GM19025 (cell line): Measurements from ENCODE around the gene NHLRC4.
"Not testable (repeated sequence)": the region's sequence is repeated elsewhere in the genome, so short reads cannot be mapped to it uniquely, and the experiment has no call there.

Experiments
- ATAC-seq: cut with Tn5 transposase; IDR thresholded peaks from one replicate; pipeline ENCODE4 v1.9.1; 2021; ENCODE audit warnings: mild to moderate bottlenecking, low read depth, moderate library complexity; ENCODE audit not compliant: unreplicated experiment

Gene NHLRC4

DNA sequence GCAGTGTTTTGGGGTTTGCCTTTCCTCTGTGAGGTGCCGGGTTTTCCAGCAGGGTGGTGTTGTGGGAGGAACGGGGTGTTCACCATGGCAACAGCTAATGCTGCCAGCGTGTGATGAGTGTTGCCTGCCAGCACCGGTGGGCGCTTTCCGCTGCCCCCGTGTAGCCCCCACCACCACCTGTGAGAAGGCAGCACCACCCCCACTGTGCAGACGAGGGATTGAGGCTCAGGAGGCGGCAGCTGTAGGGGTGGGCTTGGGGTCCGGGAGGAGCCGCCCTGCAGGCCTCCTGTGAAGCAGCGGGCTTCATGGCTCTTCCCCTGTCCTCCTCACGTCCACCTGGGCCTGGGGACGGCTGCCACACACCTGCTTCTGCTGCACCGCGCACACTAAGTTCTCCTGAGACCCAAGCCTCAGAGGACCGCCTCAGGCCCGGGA lies 28.3 kb downstream of the NHLRC4 start:
- ATAC-seq, result no peak

DNA sequence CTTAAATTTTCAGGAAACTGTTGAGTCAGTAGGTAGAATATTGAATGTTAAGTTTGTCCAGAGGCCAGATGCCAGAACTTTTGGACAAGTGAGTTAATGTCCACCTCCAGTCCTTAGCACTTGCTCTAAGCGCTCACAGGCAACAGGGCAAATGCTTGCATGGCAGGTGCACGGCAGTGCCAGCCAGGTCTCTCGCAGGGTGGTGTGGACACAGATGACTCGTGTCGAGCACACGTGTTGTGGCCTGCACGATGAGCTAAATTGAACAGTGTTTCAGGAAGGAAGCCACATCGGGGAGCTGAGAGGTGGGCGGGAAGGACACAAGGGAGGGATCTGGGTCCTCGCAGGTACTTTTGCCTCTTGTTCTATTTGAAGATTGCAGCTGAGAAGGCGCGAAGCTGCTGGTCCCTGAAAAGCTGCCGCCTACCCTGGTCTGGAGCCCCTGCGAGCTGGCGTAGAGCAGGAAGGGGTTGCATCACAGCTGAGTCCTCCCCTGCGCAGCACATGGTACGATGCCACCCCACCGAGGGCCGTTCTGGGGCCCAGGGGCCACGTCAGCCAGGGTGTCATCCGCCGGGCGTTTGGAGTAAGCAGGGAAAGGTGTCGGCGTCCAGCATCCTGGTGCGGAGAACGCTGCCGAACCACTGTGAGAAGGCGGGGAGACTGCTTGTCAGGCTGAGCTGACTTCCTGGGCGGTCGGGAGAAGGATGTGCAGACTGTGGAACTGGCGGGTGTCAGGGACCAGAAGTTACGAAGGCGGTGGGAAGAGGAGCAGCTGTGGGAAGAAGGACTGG lies 29.3 kb downstream of the NHLRC4 start:
- ATAC-seq, result no peak

DNA sequence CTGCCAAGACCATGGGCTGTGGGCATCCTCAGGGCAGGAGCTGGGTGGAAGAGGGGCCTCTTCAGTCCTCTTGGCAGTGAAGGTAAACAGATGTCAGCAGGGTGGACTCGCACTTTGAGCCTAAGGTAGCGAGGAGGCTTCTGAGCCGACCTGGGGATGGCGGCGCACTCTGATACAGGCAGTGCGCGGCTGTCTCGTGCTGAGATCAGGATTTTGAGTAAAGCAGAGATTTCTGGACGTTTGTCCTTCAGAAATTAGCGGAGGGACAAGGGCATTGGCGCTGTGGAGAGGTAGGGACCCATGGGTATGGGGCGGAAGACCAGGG lies 29.9 kb downstream of the NHLRC4 start:
- no peak for ATAC-seq

DNA sequence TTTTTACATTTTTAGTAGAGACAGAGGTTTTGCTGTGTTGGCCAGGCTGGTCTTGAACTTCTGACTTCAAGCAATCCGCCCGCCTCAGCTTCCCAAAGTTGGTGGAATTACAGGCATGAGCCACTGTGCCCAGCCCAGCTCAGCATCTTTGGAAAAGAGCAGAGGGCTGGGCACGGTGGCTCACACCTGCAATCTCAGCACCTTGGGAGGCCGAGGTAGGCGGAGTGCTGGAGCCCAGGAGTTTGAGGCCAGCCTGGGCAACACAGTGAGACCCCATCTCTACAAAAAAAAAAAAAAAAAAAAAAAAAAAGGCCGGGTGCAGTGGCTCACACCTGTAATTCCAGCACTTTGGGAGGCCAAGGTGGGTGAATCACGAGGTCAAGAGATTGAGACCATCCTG lies 30.9 kb downstream of the NHLRC4 start:
- not testable (repeated sequence) for ATAC-seq

DNA sequence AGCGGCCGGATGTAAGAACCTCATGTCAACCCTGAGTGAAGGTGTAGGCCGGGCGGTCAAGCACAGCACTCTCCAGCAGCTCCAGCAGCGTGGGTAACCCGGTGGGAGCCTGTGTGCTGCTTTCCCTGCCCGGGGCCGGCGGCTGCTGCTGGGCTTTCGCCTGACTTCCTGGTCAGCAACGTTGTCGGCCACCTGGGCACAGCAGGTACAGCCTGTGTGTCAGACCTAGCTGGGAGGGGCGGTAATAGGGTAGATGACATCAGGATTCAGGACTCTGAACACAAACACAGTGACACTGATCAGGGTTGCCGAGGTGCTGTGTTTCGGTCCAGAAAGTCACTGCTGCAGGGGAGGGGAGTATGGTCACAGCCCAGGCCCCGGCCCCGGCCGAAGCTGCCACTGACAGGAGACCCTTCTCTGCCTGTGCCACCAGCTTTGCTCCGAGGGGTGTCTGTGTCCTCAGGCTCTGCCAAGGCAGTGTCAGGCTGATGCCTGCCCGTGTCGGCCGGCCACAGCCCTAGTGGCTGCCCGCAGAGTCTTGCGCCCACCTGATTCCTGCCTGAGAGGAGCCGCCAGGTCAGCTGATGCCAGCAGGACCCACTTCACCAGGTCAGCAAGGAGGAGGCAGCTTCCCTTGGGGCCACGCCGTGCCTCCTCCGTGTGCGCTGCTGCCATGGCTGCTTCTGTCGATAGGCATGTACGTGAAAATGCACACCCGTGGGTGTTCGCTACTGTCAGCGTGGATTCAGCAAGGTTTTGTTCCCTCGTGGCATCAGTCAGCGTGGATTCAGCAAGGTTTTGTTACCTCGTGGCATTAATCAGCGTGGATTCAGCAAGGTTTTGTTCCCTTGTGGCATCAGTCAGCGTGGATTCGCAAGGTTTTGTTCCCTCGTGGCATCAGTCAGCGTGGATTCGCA lies 32.3 kb downstream of the NHLRC4 start:
- no peak for ATAC-seq

DNA sequence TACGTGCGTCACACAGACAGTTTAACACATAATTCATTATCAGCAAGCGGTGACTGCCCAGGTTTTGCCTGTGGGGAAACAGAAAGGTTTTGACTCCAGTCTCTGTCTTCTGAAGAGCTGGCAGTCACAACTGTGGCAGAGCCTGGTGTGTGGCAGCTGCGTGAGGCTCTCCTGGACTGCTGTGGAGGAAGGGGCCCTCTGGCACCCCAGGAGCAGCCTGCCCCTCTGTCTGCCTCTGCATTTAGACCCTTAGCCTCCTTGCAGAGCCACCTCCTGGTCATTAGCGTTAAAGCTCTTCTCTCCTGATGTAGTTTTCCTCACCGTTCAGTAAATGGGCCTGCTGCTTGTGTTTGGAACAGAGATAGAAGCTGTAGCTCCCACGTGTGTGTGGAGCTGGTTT lies 34.0 kb downstream of the NHLRC4 start:
- ATAC-seq, result no peak

DNA sequence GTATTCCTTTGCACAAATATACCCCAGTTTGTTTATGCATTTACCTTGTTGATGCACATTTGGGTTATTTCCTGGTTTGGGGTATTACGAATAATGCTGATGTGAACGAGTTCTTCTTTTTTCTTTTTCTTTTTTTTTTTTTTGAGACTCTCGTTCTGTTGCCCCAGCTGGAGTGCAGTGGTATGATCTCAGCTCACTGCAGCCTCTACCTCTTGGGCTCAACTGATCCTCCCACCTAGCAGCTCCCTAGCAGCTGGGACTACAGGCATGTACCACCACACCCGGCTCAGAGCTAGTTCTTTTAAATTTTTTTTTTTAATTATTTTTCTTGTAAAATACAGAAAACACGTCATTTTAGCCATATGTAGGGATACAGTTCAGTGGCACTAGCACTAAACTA lies 37.1 kb downstream of the NHLRC4 start:
- no peak for ATAC-seq

DNA sequence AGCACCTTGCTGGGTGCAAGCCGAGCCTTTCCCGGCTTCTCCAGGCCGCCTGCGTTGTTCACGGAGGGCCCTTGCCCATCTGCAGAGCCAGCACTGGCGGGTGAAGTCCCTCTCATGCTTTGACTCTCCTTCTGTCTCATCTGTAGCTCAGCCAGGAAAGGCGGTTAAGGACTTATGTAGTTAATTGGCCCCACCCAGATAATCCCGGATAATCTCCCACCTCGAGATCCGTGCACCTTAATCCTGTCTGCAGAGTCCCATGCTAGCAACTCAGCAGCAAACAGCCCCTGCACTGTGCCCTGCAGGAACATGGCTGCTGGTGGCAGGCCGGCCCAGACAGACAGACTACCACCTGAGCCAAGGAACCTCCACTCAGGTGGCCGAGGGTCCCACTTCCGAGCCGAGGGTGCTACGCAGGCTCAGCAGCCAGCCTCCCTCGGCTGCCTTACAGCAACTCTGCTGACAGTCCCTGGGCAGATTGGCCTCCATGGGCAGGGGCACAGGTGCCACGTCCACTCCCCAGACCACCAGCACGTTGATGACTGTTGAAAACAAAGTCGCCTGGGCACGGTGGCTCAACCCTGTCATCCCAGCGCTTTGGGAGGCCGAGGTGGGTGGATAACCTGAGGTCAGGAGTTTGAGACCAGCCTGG lies 40.0 kb downstream of the NHLRC4 start:
- ATAC-seq, result no peak

DNA sequence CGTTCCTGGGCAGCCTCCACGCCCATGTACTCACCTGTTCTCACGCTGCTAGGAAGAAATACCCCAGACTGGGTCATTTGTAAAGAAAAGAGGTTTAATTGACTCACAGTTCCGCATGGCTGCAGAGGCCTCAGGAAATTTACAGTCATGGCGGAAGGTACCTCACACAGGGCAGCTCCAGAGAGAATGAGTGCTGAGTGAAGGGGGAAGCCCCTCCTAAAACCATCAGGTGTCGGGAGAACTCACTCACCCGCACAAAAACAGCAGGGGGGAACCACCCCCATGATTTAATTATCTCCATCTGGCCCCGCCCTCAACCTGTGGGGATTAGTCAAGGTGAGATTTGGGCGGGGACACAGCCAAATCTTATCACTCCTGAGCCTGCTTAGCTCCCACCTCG lies 41.2 kb downstream of the NHLRC4 start:
- ATAC-seq, result no peak

DNA sequence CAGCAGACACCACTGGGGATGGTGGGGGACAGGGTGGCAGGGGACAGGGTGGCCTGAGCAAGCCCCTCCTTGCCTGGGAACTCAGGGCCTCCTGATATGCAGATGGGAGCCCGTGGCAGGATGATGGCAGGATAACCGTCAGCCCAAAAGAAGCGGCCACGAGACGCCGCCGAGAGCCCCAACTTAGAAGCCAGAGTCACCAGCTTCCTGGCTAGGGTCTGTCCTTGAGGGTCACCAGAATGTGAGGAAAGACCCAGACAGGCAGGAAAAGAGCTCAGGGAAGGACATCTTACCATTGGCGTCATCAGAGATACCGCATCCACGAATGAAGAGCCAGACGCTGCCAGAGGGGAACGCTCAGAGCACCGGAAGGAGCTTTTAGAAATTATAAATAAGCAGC lies 42.5 kb downstream of the NHLRC4 start:
- ATAC-seq, result no peak

DNA sequence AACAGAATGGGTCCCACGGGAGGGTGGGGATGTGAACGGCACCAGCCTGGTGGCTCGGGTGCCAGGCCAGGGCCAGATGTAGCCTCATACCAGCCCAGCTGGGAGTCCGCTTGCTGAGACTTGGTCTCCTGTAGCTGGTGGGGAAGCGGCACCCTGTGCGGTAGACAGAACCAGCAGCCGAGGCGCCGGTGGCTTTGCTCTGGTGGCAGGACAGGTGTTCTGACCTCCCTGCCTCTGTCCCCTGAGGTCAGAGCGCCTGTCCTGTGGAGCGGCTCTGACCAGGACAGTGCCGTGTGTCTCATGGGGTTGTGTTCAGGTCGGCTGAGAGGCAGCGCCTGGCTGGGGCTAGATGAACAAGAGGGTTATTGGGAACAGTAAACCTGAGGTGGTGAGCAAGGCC lies 43.2 kb downstream of the NHLRC4 start:
- ATAC-seq, result no peak

DNA sequence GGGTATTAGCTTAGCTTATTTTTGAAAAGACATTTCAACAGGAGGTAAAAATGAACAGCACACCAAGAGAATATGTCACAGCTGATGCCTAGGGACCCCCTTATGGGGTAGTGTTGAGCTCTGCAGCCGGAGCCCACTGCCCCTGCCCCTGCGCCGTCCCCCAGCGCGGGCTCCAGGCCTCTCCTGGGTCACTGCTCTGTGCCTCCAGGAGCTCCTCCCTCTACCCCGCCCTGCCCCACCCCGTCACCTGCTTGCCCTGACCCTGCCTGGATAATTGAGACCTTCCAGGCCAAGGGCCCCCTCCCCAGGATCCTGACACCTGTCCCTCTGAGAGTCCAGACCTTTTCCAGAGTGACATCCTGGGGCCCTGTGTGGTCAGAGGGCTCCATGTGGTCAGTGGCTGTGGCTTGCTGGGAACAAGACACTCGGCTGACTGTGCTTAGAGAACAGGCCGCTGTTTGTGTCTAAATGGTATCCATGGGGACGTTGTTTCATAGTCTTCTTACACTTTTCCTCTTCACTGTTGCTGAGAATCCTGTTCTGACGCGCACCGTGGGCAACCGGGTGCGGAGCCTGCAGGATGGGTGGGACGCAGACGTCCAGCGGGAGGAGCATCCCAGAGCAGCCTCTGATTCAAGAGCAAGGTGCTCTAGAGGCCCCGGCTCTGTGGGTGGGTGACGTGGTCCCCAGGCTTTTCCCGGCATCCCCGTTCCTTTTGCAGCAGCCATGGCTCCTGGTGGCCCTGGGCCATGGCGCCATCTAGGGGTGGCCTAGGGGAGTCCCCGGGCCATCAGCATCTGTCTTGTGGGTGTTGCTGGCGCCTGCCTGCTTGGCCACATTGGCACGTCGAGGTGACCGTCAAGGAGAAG lies 43.9 kb downstream of the NHLRC4 start:
- no peak for ATAC-seq

DNA sequence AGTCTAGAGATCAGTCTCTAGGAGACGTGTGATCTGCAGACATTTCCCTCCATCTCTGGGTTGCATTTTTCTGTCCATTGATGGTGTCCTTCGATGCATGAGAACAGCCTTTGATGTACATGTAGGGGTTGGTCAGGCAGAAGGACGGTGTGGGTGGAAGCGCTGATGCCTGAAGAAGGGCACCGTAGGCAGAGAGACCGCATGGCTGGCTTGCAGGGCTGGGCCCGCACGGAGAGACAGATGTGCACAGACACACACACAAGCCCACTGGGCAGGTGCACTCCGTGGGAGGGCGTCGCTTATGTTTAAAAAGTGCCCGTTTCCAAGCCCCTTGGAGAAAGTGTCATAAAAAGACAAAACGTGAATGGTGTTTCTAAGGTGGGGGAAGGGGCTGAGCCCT lies 48.3 kb downstream of the NHLRC4 start:
- ATAC-seq, result no peak

DNA sequence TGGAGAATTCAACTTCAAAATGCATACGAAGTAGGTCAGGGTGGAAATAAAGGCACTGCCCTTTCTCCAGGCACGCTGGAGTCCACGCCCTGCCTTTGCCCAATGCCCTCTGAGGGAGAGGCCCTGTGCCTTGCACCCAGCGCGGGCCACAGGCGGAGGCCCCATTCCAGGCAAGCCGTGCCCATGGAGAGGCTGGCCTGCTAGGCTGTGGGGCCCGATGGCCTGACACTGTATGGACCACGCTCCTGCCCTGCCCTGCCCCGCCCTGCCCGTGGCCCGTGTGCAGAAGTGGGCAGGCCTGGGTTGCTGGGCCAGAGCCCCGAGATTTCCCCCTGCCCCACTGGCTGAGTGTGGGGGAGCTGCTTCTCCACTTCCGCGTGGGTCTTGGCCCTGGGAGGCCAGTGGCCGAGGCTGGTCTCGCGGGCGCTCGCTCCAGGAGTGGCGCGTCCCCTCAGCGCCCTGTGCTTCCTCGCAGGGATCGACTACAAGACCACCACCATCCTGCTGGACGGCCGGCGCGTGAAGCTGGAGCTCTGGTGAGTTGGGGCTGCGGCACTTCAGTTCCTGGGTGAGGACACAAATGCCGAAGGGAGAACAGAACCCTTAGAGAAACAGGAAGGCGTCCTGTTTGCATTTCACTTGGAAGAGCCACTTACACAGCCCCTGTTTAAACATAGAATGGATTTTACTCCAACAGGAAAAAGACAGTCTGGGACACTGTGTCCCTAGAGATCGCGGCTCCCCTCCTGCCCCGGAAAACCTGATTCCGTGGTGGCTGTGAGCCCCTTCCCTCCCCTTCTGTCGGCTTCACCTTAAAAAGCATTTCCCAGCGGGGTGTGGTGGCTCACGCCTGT lies 50.2 kb downstream of the NHLRC4 start:
- ATAC-seq, result no peak

DNA sequence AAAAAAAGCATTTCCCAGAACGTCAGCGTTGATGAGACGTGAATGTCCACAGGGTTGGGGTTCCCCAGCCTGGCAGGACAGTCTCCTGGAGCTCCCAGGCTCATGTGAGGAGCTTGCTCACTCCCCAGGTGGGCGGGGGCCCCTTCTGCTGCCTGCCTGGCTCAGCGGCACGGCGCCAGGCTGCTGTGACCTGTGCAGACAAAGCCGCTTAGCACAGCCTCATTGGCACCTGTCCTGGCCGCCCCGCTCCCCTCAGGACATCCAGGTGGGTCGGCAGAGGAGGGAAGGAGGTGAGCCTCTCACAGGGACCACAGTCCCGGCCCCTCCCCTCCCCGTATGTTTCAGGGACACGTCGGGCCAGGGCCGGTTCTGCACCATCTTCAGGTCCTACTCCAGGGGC lies 51.0 kb downstream of the NHLRC4 start:
- no peak for ATAC-seq
